Endothelial cell of umbilical vein (primary cell): ENCODE measurements around the gene SORCS3. TPM values are rescaled to one million over a fixed set of nuclear protein-coding genes. Genes with fewer than 3 reads are reported as not detected.

Experiments
- BruUV-seq: library from RNA; stranded (reverse); fragments of 400-500 nt; replicated peaks from 2 replicates; lab custom pipeline; 2021; lab: Mats Ljungman, UMichigan
- CTCF ChIA-PET: fragments of 300-600, 350-600 bp; sonication (Branson Sonifier 250); formaldehyde crosslinking; loops from one replicate; lab custom pipeline; 2021; ENCODE audit warnings: antibody characterized with exemption, inconsistent platforms; lab: Charles Lee
- POLR2A ChIA-PET: fragments of 300-600, 350-600 bp; sonication (Branson Sonifier 250); formaldehyde crosslinking; loops from one replicate; lab custom pipeline; 2021; ENCODE audit warnings: antibody characterized with exemption, inconsistent platforms; lab: Charles Lee
- DNase-seq: peaks from one replicate; pipeline ENCODE4 v3.0.0-alpha.2; 2011; ENCODE audit warnings: low read depth, low spot score
- FAIRE-seq: peaks from 2 replicates; lab custom pipeline; 2011; peaks lifted over from hg19 to GRCh38; lab: Jason Lieb, UNC
- H2AFZ ChIP-seq: 2 replicates; pipeline ENCODE4 v1.6.0; 2012; ENCODE audit warnings: low read depth, low read length, control low read depth, inconsistent platforms
- H3K27ac ChIP-seq: 2 replicates; pipeline ENCODE4 v1.5.1; 2011; ENCODE audit warnings: low read depth, mild to moderate bottlenecking, control low read depth, low read length, moderate library complexity; ENCODE audit not compliant: insufficient read depth
- H3K27me3 ChIP-seq, 2 experiments: 2 replicates each; pipeline versions ENCODE4 v1.6.0 to v1.6.1; 2011; ENCODE audit warnings: low read length in 2 of 2, mixed read lengths in 1 of 2; ENCODE audit not compliant: control insufficient read depth in 2 of 2, insufficient read depth in 2 of 2
- H3K36me3 ChIP-seq, 2 experiments: 2 replicates in 1 of 2; 3 replicates in 1 of 2; pipeline ENCODE4 v1.5.1; 2011; ENCODE audit warnings: low read length in 2 of 2, mild to moderate bottlenecking in 1 of 2, moderate library complexity in 1 of 2; ENCODE audit not compliant: control insufficient read depth in 2 of 2, insufficient read depth in 2 of 2; ENCODE audit errors: extremely low read depth in 1 of 2
- H3K4me1 ChIP-seq: 3 replicates; pipeline ENCODE4 v1.5.1; 2011; ENCODE audit warnings: mild to moderate bottlenecking, low read length; ENCODE audit not compliant: control insufficient read depth, insufficient read depth; ENCODE audit errors: extremely low read depth
- H3K4me2 ChIP-seq: 2 replicates; pipeline ENCODE4 v1.6.1; 2011; ENCODE audit warnings: low read length, control low read depth, mixed read lengths; ENCODE audit not compliant: insufficient read depth
- H3K4me3 ChIP-seq, 3 experiments: fragments of 200-600 bp in 1 of 3; sonication (generic), shearing (Covaris generic) in 1 of 3; replicated peaks in 1 of 3; 2 replicates each; pipeline ENCODE4 v1.5.1; 2011 to 2016; ENCODE audit warnings: control low read depth in 3 of 3, low read length in 3 of 3, mild to moderate bottlenecking in 2 of 3, inconsistent platforms in 1 of 3, low read depth in 1 of 3, moderate library complexity in 1 of 3; ENCODE audit not compliant: insufficient read depth in 1 of 3
- H3K79me2 ChIP-seq: 2 replicates; pipeline ENCODE4 v1.6.0; 2012; ENCODE audit warnings: low read length, inconsistent platforms; ENCODE audit not compliant: control insufficient read depth, insufficient read depth
- H3K9ac ChIP-seq: replicated peaks from 2 replicates; pipeline ENCODE3; 2011; ENCODE audit warnings: low read length, control low read depth; ENCODE audit not compliant: insufficient read depth; ENCODE audit errors: extremely low read depth
- H3K9me1 ChIP-seq: replicated peaks from 3 replicates; pipeline ENCODE4 v1.6.0; 2011; ENCODE audit warnings: mild to moderate bottlenecking, low read length; ENCODE audit not compliant: control insufficient read depth, insufficient read depth; ENCODE audit errors: extremely low read depth
- H3K9me3 ChIP-seq: replicated peaks from 2 replicates; pipeline ENCODE4 v1.5.1; 2012; ENCODE audit warnings: low read length, inconsistent platforms; ENCODE audit not compliant: control insufficient read depth, insufficient read depth
- H4K20me1 ChIP-seq: replicated peaks from 2 replicates; pipeline ENCODE3; 2011; ENCODE audit warnings: mild to moderate bottlenecking, low read length; ENCODE audit not compliant: control insufficient read depth, insufficient read depth; ENCODE audit errors: extremely low read depth
- EZH2 ChIP-seq: IDR thresholded peaks from 2 replicates; pipeline ENCODE4 v1.6.1; 2012; ENCODE audit warnings: borderline replicate concordance, low read depth, mild to moderate bottlenecking, moderate library complexity, low read length, inconsistent platforms; ENCODE audit not compliant: severe bottlenecking
- FOS ChIP-seq: IDR thresholded peaks from 2 replicates; pipeline ENCODE4 v1.6.1; 2011; ENCODE audit warnings: mild to moderate bottlenecking, low read length, moderate library complexity, borderline replicate concordance; ENCODE audit not compliant: insufficient read depth
- GATA2 ChIP-seq: IDR thresholded peaks from 2 replicates; pipeline ENCODE4 v1.7.0; 2011; ENCODE audit warnings: low read depth, mild to moderate bottlenecking, moderate library complexity, mixed read lengths, low read length; ENCODE audit not compliant: insufficient read length, insufficient read depth
- JUN ChIP-seq: IDR thresholded peaks from 2 replicates; pipeline ENCODE4 v1.6.1; 2011; ENCODE audit warnings: borderline replicate concordance, low read depth; ENCODE audit not compliant: insufficient read length, insufficient read depth
- MAX ChIP-seq: IDR thresholded peaks from 2 replicates; pipeline ENCODE4 v1.6.1; 2011; ENCODE audit not compliant: insufficient read depth, insufficient read length
- MYC ChIP-seq: IDR thresholded peaks from one replicate; pipeline ENCODE4 v1.6.1; 2011; ENCODE audit warnings: mild to moderate bottlenecking, low read depth, low read length
- POLR2A ChIP-seq: IDR thresholded peaks from 2 replicates; pipeline ENCODE4 v1.6.1; 2012; ENCODE audit warnings: low read depth, mild to moderate bottlenecking, control low read depth, low read length
- dilution Hi-C: fragments of 300-500 bp; cut with MboI; formaldehyde crosslinking; loops from one replicate; pipeline ENCODE4 v1.15.0; 2019; ENCODE audit warnings: low sequenced_read_pairs; ENCODE audit not compliant: extremely low pct_ligation_motif_present
- intact Hi-C: fragments of 100-400 bp; cut with micrococcal nuclease; formaldehyde crosslinking; loops from one replicate; pipeline ENCODE4 v1.10.0; 2022
- polyA plus RNA-seq, 4 experiments: library from polyadenylated mRNA; depleted of rRNA in 3 of 4; stranded (reverse) in 3 of 4; unstranded in 1 of 4; fragments of >200 nt; gene quantifications; 2 replicates each; pipeline versions ENCODE4 v1.2.1 to v1.2.3, GENCODE V29; 2011 to 2012; ENCODE audit warnings: missing spikeins in 1 of 4
- total RNA-seq: library from RNA; stranded (reverse); gene quantifications from 2 replicates; pipeline ENCODE4 v1.2.3, GENCODE V29; 2021
- TF ChIP-seq, protein P1 (sequence below), 2 donors: IDR thresholded peaks; 1 replicate in 1 of 2; 2 replicates in 1 of 2; pipeline ENCODE4 v1.5.1; 2011; ENCODE audit warnings: low read length in 2 of 2, mild to moderate bottlenecking in 2 of 2, moderate library complexity in 2 of 2, control low read depth in 1 of 2, inconsistent platforms in 1 of 2, low read depth in 1 of 2; ENCODE audit not compliant: insufficient read depth in 1 of 2; ENCODE audit errors: extremely low read depth in 1 of 2

Gene SORCS3
- total and polyA plus RNA-seq, 2 donors (not counting 3 experiments of a cell fraction or from before 2014, with no cell fraction given) = not detected

DNA sequence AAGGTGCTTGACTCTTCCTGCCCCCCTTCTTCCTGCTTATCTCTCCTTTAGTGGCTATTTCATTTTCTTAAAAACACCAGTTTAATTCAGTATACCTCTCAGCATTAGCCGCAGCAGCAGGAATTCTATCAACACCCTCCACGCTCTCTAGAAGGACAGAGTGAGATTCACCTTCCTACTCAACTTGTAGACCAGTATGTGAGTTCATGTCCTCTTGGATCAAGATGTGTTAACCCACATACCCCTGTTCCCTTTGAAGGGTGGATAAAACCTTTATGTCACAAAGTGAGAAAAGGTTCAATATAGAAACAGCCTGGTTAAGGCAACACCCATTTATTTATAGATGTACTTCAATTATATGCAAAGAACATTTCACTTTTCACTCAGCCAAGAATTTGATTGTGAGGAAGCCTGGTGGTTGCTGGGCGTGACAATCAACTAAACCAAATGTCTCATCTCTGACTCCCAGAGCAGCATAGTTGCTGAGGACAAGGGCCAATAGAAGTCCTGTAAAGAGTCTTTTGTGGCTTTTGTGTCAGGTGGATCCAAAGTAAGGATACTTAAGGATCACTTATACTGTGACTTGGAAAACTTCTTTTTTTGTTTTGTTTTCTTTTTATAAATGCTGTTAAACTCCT, 617.1 kb downstream of the SORCS3 start:
- no peak for TF ChIP-seq FOS
- no peak for TF ChIP-seq POLR2A
- TF ChIP-seq MYC = no peak
- TF ChIP-seq GATA2 = no peak
- TF ChIP-seq MAX = no peak
- no peak for TF ChIP-seq EZH2
- Histone ChIP-seq H3K27me3 (no peaks in the 10 kb centered on the region), H3K4me1 (no peaks in the 10 kb centered on the region), H3K79me2 (no peaks in the 10 kb centered on the region), H3K9ac (no peak overlapping the region), H3K9me3 (peaks cover 2% of the 10 kb centered on the region), H4K20me1 (no peaks in the 10 kb centered on the region), H3K4me2 (no peak overlapping the region), H2AFZ (no peak overlapping the region), H3K36me3 (no peaks in the 10 kb centered on the region), H3K27ac (no peak overlapping the region), H3K9me1 (no peaks in the 10 kb centered on the region), H3K4me3 (no peak overlapping the region)
- intact Hi-C loops (no loop called here), dilution Hi-C loops (no loop called here)
- BruUV-seq = no TSS peak
- ChIA-PET POLR2A (no interaction called here), CTCF (no interaction called here)
- no peak for DNase-seq
- no peak for FAIRE-seq

DNA sequence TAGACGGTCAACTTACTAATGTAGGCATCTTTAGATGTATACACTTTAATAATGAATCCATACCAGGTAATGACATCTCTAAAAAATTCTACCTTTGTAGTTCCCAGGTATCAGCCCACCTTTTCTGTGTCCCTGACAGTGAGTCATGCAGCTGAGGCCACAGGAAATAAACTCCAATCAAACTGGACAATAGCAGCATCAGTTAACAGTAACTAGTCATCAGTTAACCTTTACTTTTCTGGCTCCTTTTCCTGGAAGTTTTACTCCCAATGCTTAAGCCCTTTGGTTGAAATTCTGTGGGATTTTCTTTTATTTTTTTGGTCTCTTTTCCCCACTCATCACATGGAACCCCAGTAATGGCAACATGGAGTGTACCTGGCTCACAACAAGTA, 617.6 kb downstream of the SORCS3 start:
- no peak overlapping the region for H2AFZ ChIP-seq
- dilution Hi-C loops (no loop called here), intact Hi-C loops (no loop called here)
- H3K4me1 ChIP-seq = no peaks in the 10 kb centered on the region
- CTCF ChIA-PET = interaction anchor here (1.0 kb wide), 1 partner anchor 19 kb away, joined by 3 read pairs; no protein-coding TSS in a partner anchor
- POLR2A ChIA-PET = no interaction called here
- H3K9me1 ChIP-seq = no peaks in the 10 kb centered on the region
- H3K4me3 ChIP-seq = no peak overlapping the region
- H3K36me3 ChIP-seq = no peaks in the 10 kb centered on the region
- peaks cover 2% of the 10 kb centered on the region for H3K9me3 ChIP-seq
- no peak overlapping the region for H3K27ac ChIP-seq
- no peak overlapping the region for H3K4me2 ChIP-seq
- H4K20me1 ChIP-seq = no peaks in the 10 kb centered on the region
- H3K27me3 ChIP-seq = no peaks in the 10 kb centered on the region
- no peak overlapping the region for H3K9ac ChIP-seq
- no TSS peak for BruUV-seq
- FAIRE-seq (no peak), DNase-seq (no peak)
- no peaks in the 10 kb centered on the region for H3K79me2 ChIP-seq
- TF ChIP-seq EZH2 (no peak), JUN (no peak)
- TF ChIP-seq, protein P1, sequence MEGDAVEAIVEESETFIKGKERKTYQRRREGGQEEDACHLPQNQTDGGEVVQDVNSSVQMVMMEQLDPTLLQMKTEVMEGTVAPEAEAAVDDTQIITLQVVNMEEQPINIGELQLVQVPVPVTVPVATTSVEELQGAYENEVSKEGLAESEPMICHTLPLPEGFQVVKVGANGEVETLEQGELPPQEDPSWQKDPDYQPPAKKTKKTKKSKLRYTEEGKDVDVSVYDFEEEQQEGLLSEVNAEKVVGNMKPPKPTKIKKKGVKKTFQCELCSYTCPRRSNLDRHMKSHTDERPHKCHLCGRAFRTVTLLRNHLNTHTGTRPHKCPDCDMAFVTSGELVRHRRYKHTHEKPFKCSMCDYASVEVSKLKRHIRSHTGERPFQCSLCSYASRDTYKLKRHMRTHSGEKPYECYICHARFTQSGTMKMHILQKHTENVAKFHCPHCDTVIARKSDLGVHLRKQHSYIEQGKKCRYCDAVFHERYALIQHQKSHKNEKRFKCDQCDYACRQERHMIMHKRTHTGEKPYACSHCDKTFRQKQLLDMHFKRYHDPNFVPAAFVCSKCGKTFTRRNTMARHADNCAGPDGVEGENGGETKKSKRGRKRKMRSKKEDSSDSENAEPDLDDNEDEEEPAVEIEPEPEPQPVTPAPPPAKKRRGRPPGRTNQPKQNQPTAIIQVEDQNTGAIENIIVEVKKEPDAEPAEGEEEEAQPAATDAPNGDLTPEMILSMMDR (IDR thresholded peaks at IDR 0.05; ENCODE audit: extremely low read depth in 1 of 2, insufficient read depth in 1 of 2, low read depth in 1 of 2, low read length in 2 of 2) = no peak
